ENCODE results near the gene PDLIM3.

The PDLIM3 gene

GRCh38 chr4:185578284-185578683, 43.0 kb upstream of the PDLIM3 start:
- Histone ChIP-seq H3K4me1 (ENCODE audit: control insufficient read depth, insufficient read depth, low read length) (0 out of 2 replicates have a peak, but pooled peaks cover 2% of the 10 kb centered on the region), H3K27ac (ENCODE audit: extremely low read depth, low read depth, low read length) (no peak overlapping the region), H3K9me3 (ENCODE audit: control insufficient read depth, insufficient read depth, low read depth, low read length) (no peaks in the 10 kb centered on the region), H3K36me3 (ENCODE audit: control insufficient read depth in 2 of 2, insufficient read depth in 1 of 2, low read length in 2 of 2) (no peaks in the 10 kb centered on the region), H3K4me3 (ENCODE audit: low read depth, low read length) (no peak overlapping the region)
- TF ChIP-seq ZNF302 (tag by site-specific recombination; IDR thresholded peaks at IDR 0.05; ENCODE audit: low read depth) (no peak), ZNF645 (tag by site-specific recombination; IDR thresholded peaks at IDR 0.05) (no peak), ZNF311 (tag by site-specific recombination; IDR thresholded peaks at IDR 0.05; ENCODE audit: borderline replicate concordance) (no peak), RBAK (tag by site-specific recombination; IDR thresholded peaks at IDR 0.05) (no peak), INSM2 (tag by site-specific recombination; IDR thresholded peaks at IDR 0.05) (no peak), ZNF510 (tag by site-specific recombination; IDR thresholded peaks at IDR 0.05; ENCODE audit: insufficient replicate concordance) (no peak), KLF7 (tag by site-specific recombination; IDR thresholded peaks at IDR 0.05; ENCODE audit: borderline replicate concordance) (no peak), ZBTB7A (tag by site-specific recombination; IDR thresholded peaks at IDR 0.05; ENCODE audit: low read depth) (no peak), ZBTB1 (tag by site-specific recombination; IDR thresholded peaks at IDR 0.05) (no peak), OSR2 (tag by site-specific recombination; IDR thresholded peaks at IDR 0.05) (no peak), ZNF639 (tag by site-specific recombination; IDR thresholded peaks at IDR 0.05) (no peak), TSHZ1 (tag by site-specific recombination; IDR thresholded peaks at IDR 0.05; ENCODE audit: borderline replicate concordance) (no peak), PATZ1 (tag by site-specific recombination; IDR thresholded peaks at IDR 0.05) (no peak), ZNF518A (tag by site-specific recombination; conservative IDR thresholded peaks at IDR 0.05; ENCODE audit: low read depth) (no peak), ZNF202 (tag by site-specific recombination; IDR thresholded peaks at IDR 0.05; ENCODE audit: borderline replicate concordance) (no peak)
- ChIA-PET CTCF (interaction anchor here (2.0 kb wide), 1 partner anchor 19 kb away, joined by 7 read pairs; no protein-coding TSS in a partner anchor), POLR2A (no interaction called here)

All from HEK293 (cell line).